Measurements from ENCODE around the gene RNF114.
"Not testable (repeated sequence)": the region's sequence is repeated elsewhere in the genome, so short reads cannot be mapped to it uniquely, and the experiment has no call there.

Gene RNF114

DNA sequence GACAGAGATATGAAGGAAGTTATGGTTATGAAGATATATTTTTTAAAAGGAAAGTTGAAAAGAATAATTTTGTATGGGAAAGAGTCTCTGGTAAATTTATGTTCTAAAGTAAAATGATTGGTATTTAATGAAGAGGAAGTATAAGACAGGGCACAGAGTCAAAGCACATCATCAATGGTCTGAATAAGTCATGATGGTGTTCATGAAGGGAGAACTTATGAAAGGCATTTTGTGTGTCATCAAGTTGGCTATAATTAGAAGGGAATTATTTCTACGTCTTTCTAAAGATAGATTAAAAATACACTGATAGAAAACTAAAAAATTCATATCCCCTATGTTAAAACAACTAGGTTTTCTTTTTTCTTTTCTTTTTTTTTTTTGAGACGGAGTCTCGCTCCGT lies 25.2 kb downstream of the RNF114 start:
- no peak for DNase-seq (ENCODE audit: low read depth in 4 of 4, low spot score in 1 of 4)

DNA sequence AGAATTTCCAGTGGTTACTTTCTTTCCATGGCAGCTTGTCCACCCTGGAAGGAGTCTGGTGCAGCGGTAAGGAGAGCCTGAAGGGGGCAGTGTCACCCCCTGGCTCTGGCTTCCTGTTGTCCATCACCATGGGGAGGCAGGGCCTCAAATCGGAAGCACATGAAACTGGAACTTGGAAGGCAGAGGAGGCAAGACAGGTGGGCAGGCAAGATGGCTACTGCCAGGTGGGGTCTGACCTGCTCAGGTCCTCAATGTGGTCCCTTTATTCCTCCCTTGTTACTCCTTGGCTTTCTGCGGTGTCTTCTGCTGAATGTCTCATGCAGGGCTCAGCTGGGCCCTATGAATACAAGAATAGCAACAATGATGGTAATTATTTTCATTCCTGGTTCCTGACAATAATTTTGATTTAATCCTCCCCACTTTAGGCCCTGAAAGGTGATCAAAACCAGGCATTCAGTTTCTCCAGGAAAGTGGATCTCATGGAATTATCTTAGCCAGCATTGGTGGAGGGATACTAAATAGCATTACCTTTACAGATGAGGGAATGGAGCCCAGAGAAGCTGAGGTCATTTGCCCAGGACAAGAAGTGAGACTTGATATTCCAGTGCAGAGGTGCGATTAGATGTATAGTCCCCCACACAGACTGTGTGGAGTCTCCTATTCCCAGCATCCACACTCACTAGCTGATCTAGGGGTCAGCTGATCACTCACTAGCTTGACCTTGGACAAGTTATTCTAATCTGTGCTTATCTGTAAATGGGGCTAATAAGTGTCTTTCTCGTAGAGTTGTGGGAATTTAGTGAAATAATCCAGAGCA lies 29.0 kb downstream of the RNF114 start:
- DNase-seq (ENCODE audit: low read depth in 4 of 4, low spot score in 1 of 4), result peak in 1 of 4 experiments; percentile 17

DNA sequence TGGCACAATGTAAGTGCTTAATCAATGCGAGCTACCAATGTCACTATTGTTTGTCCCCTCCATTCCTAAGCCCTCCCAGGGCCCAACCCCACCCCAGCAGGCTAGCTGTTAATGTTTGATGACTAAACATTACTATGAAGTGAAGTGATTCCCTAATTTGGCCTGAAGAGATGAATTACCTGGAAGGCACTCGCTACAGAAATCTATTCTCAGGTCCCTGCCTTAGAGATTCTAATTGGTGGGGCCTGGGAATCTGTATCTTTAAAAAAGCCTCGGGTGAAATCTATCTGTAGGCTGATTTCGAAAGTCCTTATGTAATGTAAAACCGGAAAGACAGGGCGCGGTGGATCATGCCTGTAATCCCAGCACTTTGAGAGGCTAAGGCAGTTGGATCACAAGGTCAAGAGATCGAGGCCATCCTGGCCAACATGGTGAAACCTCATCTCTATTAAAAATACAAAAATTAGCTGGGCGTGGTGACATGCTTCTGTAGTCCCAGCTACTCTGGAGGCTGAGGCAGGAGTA lies 29.6 kb downstream of the RNF114 start:
- DNase-seq (ENCODE audit: low read depth in 4 of 4, low spot score in 1 of 4), result no peak

DNA sequence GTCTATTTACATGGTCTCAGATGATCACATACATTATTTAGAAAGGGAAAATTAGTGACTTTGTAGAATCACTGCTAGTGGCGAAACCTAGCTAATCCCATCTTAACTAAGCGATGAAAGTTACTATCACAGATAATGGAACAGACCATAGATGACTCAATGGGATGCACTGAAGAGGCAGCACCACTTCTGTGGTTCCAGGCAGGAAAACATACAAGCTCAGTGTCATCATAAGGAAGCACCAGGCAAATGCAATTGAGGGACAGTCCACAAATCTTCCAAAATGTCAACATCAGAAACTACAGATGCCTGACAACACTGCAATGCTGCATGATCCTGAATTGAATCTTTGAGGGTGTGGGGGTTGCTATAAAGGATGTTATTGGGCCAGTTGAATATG lies 30.7 kb downstream of the RNF114 start:
- no peak for DNase-seq (ENCODE audit: low read depth in 4 of 4, low spot score in 1 of 4)

DNA sequence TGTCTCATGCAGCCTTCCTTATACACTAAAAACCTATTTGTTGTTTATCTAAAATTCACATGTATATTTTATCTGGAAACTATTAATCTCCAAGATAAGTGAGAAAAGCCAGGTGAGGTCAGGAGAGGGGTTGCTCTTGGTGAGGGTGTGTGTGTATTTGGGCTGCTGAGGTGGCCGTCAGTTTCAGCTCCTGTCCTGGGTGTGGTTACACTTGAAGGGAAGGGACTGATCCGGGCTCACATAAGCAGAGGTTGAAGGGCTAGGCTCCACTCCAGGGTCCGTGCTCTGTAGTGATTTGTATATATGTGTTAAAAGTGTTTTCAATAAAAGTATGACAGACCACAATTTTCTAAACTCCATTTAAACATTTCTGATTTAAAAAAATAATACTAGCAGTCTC lies 33.0 kb downstream of the RNF114 start:
- no peak for DNase-seq (ENCODE audit: low read depth in 4 of 4, low spot score in 1 of 4)

DNA sequence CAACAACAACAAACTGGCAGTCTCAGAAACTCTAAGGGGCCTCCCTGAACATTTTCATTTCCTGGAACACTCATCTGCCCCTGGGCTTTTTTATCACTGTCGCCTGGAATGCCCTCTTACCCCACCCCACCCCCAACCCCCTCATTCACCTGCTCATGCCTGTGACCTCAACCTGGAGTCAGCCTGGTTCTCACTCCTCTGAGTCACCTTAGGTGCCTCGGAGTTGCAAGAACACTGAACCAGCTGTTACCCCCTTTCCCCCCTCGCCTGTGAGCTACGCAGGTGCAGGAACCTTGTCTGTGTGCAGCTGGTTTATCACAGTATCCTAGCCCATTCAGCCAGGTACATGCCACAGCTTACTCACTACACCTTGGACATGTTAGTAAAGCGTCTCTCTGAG lies 33.7 kb downstream of the RNF114 start:
- no peak for DNase-seq (ENCODE audit: low read depth in 4 of 4, low spot score in 1 of 4)

DNA sequence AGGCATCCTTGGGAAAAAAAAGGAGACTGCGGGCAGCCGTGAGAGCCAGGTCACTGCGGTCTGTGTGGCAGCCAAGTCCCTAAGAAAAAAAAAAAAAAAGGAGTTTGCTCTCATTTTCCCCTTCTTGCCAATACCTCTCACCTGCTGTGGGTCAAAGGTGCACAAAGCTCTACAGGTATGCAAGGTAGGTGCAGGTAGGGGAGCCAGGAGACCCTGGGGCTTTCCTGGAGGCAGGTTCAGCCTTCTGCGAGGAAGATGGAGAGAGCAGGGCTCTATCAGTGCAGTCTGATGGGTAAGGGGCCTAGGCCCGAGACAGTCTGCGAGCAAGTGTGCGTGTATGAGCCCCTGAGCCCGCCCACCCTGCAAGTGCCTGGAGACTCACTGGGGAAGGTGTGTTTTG lies 34.3 kb downstream of the RNF114 start:
- DNase-seq (ENCODE audit: low read depth in 4 of 4, low spot score in 1 of 4), result no peak

DNA sequence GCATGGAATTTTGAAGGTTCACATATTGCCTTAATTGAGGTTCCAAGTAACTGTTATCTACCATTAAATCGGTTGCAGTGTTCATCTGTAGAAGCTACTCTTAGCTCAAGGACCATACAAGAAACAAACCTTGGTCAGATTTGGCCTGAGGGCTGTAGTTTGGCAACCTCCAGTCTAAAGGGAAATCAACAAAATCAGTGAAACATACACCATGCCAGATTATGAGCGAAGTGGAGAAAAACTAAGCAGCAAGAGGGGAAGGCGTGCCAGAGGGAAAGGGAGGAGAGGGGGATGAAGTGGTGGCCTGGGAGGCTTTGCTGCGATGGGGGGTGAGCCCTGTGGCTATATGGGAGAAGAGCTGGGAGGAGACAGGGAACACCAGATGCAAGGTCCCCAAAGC lies 37.8 kb downstream of the RNF114 start:
- DNase-seq (ENCODE audit: low read depth in 4 of 4, low spot score in 1 of 4), result no peak

DNA sequence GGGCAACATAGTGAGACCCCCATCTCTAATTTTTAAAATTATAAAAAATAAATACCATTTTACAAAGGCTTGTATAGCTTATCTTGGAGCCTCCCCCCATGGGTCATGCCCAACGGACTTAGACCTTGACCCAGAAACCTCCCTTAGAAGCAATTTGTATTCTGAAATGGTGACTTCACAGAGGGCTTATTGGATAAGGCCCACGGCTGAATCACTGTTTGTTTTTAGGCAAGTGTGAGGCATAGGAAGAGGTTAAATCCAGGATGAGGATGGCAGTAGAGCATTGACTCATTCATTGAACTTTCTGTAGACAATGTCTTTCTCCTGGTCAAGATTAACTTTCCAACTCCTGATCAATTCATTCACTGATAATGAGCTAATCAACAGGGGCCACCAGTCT lies 40.3 kb downstream of the RNF114 start:
- no peak for DNase-seq (ENCODE audit: low read depth in 4 of 4, low spot score in 1 of 4)

DNA sequence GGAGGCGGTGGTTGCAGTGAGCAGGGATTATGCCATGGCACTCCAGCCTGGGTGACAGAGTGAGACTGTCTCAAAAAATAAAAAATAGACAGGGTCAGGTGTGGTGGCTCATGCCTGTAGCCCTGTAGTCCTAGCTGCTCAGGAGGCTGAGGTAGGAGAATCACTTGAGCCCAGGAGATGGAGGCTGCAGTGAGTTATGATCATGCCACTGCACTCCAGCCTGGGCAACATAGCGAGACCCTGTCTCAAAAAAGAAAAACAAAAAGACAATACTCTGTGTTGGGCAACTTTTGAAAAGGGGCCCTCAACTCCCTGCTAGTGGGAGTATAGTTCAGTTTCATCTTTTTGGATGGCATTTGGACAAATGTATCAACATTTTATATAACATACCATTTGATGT lies 41.5 kb downstream of the RNF114 start:
- DNase-seq (ENCODE audit: low read depth in 4 of 4, low spot score in 1 of 4), result not testable (repeated sequence)

DNA sequence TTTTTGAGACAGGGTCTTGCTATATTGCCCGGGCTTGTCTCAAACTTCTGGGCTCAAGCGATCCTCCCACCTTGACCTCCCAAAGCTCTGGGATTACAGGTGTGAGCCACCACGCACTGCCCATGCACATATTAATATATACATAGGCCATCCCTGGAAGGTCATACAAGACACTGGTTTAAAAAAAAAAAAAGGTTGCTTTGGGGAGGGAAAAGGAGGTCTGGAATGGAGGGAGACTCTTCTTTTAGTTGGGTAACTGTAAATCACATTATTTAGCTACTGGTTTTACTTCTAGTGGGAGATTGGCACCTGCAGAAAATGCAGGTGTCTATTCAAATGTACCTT lies 42.5 kb downstream of the RNF114 start:
- no peak for DNase-seq (ENCODE audit: low read depth in 4 of 4, low spot score in 1 of 4)

DNA sequence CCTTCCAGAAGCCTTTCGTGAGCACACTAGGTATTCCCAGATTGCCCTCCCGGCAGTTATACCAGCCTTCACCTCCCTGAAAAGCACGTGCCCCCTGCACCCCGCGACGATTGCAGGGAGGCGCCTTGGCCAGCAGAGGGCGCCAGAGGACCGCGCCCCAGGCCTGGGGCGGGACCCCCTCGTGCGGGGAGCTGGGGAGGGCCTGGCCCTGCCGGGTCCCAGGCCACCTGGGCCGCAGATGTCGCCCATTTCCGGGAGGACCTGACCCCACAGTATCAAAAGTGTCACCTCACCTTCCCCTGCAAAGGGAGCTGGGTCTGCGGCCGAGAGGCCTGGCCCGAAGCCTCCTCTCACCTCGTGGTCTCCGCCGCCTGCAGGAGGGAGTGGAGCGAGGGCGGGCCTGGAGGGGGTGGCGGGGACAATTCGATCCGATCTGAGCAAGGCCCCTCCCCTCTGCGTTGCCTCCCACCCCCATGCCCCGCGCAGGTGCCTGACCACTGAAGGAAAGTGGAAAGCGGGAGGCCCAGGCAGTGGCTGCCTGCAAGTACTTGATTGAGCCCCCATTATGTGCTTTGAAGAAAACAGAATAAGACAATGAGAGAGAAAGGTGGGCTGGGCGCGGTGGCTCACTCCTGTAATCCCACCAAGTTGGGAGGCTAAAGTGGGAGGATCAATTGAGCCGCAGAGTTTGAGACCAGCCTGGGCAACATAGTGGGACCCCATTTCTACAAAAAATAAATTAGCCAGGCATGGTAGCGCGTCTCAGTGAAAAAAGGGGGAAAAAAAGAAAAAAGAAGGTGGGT lies 43.0 kb downstream of the RNF114 start:
- DNase-seq (ENCODE audit: low read depth in 4 of 4, low spot score in 1 of 4), result peak; percentile 40 to 58 (median 48)

DNA sequence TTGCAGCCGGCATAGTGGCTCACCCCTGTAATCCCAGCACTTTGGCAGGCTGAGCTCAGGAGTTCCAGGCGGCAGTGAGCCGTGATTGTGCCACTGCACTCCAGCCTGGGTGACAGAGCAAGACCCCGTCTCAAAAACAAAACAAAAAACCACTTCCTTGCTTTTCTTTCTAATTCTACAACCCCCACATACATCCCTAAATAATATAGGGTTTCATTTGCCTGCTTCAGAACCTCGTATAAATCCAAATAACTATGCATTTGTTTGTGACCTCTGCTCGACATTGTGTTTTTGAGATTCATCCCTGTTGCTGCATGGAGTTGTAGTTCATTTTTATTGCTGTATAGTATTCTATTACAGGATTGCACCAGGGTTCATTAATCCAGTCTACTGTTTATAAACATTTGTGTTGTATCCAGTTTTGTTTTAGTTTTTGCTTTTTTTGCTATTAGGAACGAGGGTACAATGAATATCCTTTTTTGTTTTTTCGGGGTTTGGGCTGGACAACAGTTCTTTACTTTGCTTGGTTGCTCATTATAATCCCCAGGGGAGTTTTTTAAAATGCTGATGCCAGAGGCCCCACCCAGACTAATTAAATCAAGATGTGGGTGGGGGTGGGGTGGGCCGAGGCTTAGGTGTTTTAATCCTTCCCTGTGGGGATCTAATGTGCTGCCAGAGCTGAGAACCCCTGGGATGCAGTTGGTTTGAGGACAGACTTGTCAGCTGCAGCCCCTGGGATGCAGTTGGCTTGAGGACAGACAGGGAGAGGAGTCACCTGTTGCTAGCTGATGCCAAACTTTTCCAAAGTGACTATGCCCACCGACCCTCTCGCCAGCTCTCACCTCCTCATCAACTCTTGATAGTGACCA lies 44.2 kb downstream of the RNF114 start:
- DNase-seq (ENCODE audit: low read depth in 4 of 4, low spot score in 1 of 4), result no peak

DNA sequence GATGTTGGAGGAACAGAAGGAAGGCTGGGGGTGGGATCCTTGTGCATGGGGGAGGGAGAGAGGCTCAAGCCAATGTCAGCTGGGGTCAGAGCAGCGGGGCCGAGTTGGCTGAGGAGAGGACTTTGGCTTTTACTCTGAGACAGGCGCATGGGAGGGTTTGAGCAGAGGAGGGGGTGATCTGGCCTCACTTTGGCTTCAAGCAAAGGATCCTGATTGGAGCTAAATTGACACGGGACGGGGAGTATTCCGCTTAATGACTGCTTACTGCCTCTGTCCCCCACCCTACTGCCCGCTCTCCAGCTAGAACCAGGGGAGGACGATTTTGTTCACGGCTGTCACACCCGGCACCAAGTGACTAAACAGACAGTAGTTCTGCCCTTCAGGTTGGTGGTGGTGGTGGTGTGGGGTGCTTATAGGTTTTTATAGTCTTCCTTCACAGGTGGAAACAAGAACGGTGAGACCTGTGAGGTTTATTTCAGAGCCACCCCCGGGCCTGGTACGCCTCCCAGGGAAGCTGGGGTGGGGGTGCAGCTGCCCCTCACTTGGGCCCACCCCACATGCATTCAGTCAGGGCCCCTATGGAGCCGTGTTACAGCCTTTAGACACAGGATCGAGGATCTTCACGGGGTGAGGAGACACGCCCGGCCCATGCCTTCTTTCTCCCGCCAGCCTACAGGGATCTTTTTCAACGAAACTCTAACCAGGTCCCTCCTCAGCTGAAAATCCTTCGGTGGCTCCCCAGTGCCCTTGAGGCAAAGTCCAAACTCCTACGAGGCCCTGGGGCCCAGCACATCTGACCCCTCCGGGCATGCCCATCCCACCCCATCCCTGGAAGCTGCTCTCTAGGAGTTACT lies 45.2 kb downstream of the RNF114 start:
- no peak for DNase-seq (ENCODE audit: low read depth in 4 of 4, low spot score in 1 of 4)

DNA sequence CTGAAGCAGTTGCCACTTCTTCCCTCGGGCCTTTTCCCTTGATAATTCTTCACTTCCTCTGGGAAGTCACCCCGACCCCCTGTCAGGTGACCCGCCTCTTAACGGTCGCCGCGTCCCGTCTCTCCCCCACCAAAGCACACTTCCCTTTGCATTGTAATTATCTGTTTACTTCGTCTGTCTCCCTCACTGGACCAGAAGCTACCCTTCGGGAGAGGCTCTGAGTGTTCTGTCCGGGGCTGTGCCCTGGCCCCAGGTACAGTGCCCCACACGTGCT lies 45.8 kb downstream of the RNF114 start:
- no peak for DNase-seq (ENCODE audit: low read depth in 4 of 4, low spot score in 1 of 4)

DNA sequence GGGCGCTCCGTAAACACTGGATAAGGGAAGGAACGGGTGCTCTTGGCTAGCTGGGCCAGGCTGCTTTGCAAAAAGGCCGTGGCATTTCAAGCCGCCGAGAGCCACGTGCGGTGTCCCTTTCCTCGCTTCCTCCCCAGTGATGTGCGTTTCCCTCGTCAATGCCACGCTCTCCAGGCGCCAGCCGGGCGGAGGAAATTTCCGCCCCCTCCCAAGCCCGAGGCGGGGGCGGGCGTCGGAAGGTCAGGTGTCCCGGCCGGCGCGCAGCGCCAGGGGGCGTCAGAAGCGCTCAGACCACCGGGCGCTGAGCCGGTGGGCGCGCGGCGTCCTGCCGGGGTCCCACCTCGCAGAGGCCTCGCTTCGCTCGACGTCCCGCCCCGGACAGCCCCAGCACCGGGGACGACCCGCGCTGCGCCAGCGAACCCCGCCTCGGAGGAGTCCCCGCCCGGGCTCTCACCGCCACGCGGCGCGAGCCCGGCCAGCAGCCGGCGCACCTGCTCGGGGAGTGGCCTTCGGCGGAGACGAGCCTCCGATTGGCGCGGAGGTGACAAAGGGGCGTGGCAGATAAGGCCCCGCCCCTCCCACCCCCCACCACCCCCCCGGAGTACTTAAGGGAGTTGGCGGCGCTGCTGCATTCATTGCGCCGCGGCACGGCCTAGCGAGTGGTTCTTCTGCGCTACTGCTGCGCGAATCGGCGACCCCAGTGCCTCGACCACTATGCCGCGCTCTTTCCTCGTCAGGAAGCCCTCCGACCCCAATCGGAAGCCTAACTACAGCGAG lies 46.3 kb downstream of the RNF114 start, which contains the start of gene SNAI1:
SNAI1 (plus strand) TSS at position 635 of the 777 bp plus-strand sequence; CDS start at position 715, 80 bp downstream.
- DNase-seq (ENCODE audit: low read depth in 4 of 4, low spot score in 1 of 4), result peak; percentile 36 to 71 (median 59)

DNA sequence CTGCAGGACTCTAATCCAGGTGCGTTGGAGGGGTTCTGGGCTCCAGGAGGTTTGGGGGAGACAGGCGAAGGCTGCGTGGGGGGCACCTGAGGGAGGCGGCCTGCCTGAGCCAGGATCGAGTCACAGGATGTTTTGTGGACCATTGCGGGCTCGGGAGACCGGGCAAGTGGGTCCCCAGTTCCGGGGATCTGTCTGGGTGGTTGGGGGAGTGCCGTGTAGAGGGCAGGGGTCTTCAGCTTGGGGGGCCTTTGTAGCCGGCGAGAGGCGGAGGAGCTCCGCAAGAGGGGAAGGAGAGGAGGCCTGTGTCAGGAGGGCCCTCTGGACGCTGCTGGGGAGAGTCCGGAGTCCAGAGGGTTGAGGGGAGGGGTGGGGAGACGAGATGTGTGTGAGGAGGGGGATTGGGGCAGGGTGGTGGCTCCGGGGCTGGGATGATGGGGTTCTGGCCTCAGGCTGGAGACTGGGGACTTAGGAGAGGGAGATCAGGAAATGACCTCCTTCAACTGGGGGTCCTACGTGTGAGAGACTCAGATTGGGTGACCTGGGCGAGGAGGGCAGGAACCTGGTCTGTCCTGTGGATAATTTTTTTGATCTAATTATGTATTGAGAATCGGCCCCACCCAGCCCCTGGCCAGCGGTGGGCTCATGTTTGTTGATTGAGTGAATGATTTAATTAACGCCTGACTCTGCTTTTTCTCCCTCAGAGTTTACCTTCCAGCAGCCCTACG lies 47.1 kb downstream of the RNF114 start:
- no peak for DNase-seq (ENCODE audit: low read depth in 4 of 4, low spot score in 1 of 4)

DNA sequence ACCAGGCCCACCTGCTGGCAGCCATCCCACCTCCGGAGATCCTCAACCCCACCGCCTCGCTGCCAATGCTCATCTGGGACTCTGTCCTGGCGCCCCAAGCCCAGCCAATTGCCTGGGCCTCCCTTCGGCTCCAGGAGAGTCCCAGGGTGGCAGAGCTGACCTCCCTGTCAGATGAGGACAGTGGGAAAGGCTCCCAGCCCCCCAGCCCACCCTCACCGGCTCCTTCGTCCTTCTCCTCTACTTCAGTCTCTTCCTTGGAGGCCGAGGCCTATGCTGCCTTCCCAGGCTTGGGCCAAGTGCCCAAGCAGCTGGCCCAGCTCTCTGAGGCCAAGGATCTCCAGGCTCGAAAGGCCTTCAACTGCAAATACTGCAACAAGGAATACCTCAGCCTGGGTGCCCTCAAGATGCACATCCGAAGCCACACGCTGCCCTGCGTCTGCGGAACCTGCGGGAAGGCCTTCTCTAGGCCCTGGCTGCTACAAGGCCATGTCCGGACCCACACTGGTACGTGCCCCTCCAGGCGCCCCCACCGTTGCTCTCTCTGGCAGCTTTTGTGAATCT lies 47.7 kb downstream of the RNF114 start:
- DNase-seq (ENCODE audit: low read depth in 4 of 4, low spot score in 1 of 4), result no peak
